Upper lobe of right lung (tissue), 1 donor: Measurements from ENCODE around the gene FAM149B1. TPM values are rescaled to one million over a fixed set of nuclear protein-coding genes. Genes with fewer than 3 reads are reported as not detected.

Experiments
- ATAC-seq: fragments of 200-7000 bp; cut with Tn5 transposase; one replicate; pipeline ENCODE4 v1.9.1; 2020; ENCODE audit warnings: mild to moderate bottlenecking, moderate library complexity
- DNase-seq: peaks from one replicate; pipeline ENCODE4 v3.0.0-alpha.2; 2020
- H3K27ac ChIP-seq: fragments of 200-600 bp; one replicate; pipeline ENCODE4 v1.8.0; 2022
- H3K27me3 ChIP-seq: fragments of 200-600 bp; one replicate; pipeline ENCODE4 v1.8.0; 2022; ENCODE audit warnings: mild to moderate bottlenecking
- H3K36me3 ChIP-seq: fragments of 200-600 bp; one replicate; pipeline ENCODE4 v1.8.0; 2022
- H3K4me1 ChIP-seq: fragments of 200-600 bp; one replicate; pipeline ENCODE4 v1.8.0; 2022
- H3K4me3 ChIP-seq: fragments of 200-600 bp; one replicate; pipeline ENCODE4 v1.8.0; 2022; ENCODE audit warnings: mild to moderate bottlenecking
- H3K9me3 ChIP-seq: fragments of 200-600 bp; one replicate; pipeline ENCODE4 v1.8.0; 2022
- intact Hi-C: fragments of 100-400 bp; cut with DNase I; formaldehyde crosslinking; loops from one replicate; pipeline ENCODE4 v1.11.0; 2022
- total RNA-seq: library from RNA; stranded (reverse); fragmentation: NEBNext Ultra II Directional; extraction: Animal tissue kit (Norgen Biotek cat#: 25700); gene quantifications from one replicate; pipeline ENCODE4 v1.2.1, GENCODE V29; 2021
- TF ChIP-seq, protein P1 (sequence below): fragments of 200-600 bp; IDR thresholded peaks from one replicate; pipeline ENCODE4 v1.8.0; 2022; ENCODE audit warnings: antibody characterized with exemption
- donor health status: DM: no; HTN: yes; CAD: no; lungs with severe emphysema.

Gene FAM149B1
- total RNA-seq, 1 donor from 2014 or later: 18.6 TPM

DNA sequence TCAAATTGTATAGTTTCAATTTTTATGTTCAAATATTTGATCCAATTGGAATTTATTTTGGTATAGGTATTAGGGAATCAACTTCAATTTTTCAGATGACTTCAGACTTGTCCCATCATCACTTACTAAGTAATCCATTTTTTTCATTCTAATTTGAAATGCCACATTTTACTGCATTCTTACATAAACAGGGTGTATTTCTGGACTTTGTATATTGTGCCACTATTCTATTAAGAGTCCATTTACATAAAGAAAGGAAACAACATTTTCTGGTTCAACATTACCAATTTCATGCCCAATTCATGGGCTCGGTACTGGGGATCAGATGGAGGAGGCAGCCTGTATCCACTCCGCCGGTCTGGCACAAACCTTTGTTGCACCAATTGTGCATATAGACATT is 15.9 kb upstream of the FAM149B1 start:
- Histone ChIP-seq H3K27ac (no peak overlapping the region), H3K9me3 (no peaks in the 10 kb centered on the region), H3K4me3 (no peak overlapping the region), H3K4me1 (no peaks in the 10 kb centered on the region), H3K27me3 (no peaks in the 10 kb centered on the region), H3K36me3 (peaks cover 85% of the 10 kb centered on the region)
- intact Hi-C loops: no loop called here
- no peak for DNase-seq
- ATAC-seq: no peak
- TF ChIP-seq, protein P1, sequence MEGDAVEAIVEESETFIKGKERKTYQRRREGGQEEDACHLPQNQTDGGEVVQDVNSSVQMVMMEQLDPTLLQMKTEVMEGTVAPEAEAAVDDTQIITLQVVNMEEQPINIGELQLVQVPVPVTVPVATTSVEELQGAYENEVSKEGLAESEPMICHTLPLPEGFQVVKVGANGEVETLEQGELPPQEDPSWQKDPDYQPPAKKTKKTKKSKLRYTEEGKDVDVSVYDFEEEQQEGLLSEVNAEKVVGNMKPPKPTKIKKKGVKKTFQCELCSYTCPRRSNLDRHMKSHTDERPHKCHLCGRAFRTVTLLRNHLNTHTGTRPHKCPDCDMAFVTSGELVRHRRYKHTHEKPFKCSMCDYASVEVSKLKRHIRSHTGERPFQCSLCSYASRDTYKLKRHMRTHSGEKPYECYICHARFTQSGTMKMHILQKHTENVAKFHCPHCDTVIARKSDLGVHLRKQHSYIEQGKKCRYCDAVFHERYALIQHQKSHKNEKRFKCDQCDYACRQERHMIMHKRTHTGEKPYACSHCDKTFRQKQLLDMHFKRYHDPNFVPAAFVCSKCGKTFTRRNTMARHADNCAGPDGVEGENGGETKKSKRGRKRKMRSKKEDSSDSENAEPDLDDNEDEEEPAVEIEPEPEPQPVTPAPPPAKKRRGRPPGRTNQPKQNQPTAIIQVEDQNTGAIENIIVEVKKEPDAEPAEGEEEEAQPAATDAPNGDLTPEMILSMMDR: no peak

DNA sequence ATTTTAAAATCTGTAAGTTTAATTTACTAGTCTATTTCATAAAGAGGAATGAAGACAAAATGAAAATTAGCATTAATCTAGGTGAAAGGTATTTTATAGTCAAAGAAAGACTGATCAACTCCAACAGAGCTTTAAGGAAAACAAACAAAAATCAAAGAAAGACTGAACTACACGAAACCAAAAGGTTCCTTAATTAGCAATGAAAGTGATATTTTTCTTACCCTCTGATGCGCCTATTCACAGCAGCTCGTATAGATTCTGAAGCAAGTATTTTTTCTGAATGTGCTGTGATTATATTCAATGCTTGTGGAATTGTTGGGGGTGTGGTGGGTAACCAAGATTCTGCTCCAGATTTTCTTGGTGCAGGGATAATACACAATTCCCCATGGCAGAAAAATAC is 11.9 kb upstream of the FAM149B1 start:
- no peaks in the 10 kb centered on the region for H3K9me3 ChIP-seq
- H3K36me3 ChIP-seq: peaks cover 74% of the 10 kb centered on the region
- DNase-seq (no peak), ATAC-seq (no peak)
- no peaks in the 10 kb centered on the region for H3K4me1 ChIP-seq
- H3K27ac ChIP-seq: no peak overlapping the region
- no peak overlapping the region for H3K4me3 ChIP-seq
- intact Hi-C loops: no loop called here
- TF ChIP-seq, protein P1: no peak
- no peaks in the 10 kb centered on the region for H3K27me3 ChIP-seq

DNA sequence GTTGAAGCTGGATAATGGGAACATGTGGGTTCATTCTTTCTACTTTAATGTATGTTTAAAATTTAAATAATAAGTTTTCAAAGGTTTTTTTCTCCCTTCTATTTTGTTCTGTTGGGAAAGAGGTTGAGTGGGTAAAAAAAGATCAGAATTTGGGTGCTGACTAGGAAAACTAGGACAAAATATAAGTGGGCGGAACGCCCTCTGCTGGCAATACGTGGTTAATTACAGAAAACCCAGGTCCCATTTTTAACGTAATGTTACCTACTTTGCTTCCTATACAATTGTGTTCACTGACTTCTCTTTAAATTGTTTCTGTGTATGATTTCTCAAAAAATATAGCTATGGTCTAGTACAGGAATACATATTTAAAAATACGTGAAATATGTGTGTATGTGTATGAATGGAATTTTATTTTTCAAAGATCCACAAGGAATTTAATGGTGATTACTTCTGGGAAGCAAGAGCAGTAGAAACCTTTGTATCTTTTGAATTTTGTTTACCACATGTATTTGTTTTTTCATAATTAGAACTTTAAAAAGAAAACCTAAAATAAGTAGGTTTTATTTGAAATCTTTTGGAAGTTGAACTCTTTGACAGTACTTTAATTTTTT is 8.8 kb upstream of the FAM149B1 start:
- peaks cover 4% of the 10 kb centered on the region for H3K4me1 ChIP-seq
- no peaks in the 10 kb centered on the region for H3K9me3 ChIP-seq
- TF ChIP-seq, protein P1: peak; percentile 80
- no peaks in the 10 kb centered on the region for H3K27me3 ChIP-seq
- DNase-seq (no peak), ATAC-seq (peak; percentile 67)
- H3K36me3 ChIP-seq: peaks cover 71% of the 10 kb centered on the region
- intact Hi-C loops: no loop called here
- no peak overlapping the region for H3K27ac ChIP-seq
- H3K4me3 ChIP-seq: no peak overlapping the region

DNA sequence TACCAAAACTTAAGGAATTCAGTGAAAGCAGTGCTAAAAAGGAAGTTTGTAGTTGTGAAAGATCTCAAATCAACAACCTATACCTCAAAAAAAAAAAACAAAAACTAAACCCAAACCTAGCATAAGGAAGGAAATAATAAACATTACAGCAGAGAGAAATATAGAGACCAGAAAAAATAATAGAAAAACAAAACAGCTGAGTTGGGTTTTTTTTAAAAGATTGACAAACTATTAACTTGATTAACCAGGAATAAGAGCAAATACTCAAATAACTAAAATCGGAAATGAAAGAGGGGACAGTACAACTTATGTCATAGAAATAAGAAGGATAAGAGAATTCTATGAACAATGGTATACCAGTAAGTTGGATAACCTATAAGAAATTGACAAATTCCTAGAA is 6.8 kb upstream of the FAM149B1 start:
- no peak overlapping the region for H3K27ac ChIP-seq
- TF ChIP-seq, protein P1: no peak
- H3K36me3 ChIP-seq: peaks cover 52% of the 10 kb centered on the region
- H3K27me3 ChIP-seq: no peaks in the 10 kb centered on the region
- DNase-seq (no peak), ATAC-seq (no peak)
- H3K4me1 ChIP-seq: peaks cover 5% of the 10 kb centered on the region
- intact Hi-C loops: no loop called here
- no peak overlapping the region for H3K4me3 ChIP-seq
- H3K9me3 ChIP-seq: no peaks in the 10 kb centered on the region

DNA sequence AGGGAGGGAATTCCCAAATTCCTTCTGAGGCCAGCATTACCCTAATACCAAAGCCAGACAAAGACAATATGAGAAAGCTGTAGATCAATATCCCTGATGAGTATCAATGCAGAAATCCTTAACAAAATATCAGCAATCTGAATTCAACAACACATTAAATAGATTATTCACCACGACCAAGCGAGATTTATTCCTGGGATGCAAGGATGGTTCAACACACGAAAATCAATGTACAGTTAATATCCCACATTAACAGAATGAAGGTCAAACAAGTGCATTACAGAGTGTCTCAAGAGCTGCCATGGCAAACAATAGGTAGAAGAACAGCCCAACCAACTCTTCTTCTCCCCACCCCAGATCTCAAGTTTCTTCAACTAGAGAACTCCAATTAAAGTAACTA is 6.3 kb upstream of the FAM149B1 start:
- intact Hi-C loops: no loop called here
- peaks cover 46% of the 10 kb centered on the region for H3K36me3 ChIP-seq
- peaks cover 10% of the 10 kb centered on the region for H3K4me1 ChIP-seq
- H3K9me3 ChIP-seq: no peaks in the 10 kb centered on the region
- H3K4me3 ChIP-seq: no peak overlapping the region
- ATAC-seq (no peak), DNase-seq (no peak)
- TF ChIP-seq, protein P1: no peak
- no peaks in the 10 kb centered on the region for H3K27me3 ChIP-seq
- no peak overlapping the region for H3K27ac ChIP-seq

DNA sequence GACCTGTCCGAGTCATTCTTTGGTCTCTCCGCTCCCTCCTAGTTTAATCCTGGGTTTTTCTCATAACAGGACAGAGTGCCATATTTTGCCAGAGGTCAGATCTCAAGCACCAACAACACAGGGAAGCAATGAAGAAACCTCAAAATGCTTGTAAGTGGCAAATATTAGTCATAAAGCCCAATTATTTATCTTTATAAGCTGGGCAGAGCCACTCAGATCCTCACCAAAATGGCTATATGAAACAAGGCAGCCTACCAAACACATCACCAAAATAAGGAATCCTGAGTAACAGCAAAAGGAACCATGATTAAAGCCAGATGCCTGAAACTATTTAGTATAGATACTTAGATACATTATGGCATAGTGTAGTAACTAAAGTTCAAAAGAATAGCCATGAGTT is 4.8 kb upstream of the FAM149B1 start:
- DNase-seq: no peak
- no peaks in the 10 kb centered on the region for H3K9me3 ChIP-seq
- H3K36me3 ChIP-seq: peaks cover 33% of the 10 kb centered on the region
- no peak for ATAC-seq
- intact Hi-C loops: no loop called here
- peaks cover 17% of the 10 kb centered on the region for H3K4me1 ChIP-seq
- H3K4me3 ChIP-seq: no peak overlapping the region
- no peak overlapping the region for H3K27ac ChIP-seq
- H3K27me3 ChIP-seq: no peaks in the 10 kb centered on the region
- TF ChIP-seq, protein P1: no peak
